Fibroblast of lung (primary cell): ENCODE data around the gene RAP1GAP2. TPM values are rescaled to one million over a fixed set of nuclear protein-coding genes. Genes with fewer than 3 reads are reported as not detected.

Experiments used
- DNase-seq, 2 donors: peaks; one replicate each; pipeline versions ENCODE4 v3.0.0 to v3.0.0-alpha.2; 2010; ENCODE audit warnings: low read depth in 2 of 2
- H2AFZ ChIP-seq: 2 replicates; pipeline ENCODE4 v1.5.1; 2012; ENCODE audit warnings: low read length, control low read depth, inconsistent platforms
- H3K27ac ChIP-seq: 2 replicates; pipeline ENCODE4 v1.5.1; 2011; ENCODE audit warnings: low read length, control low read depth; ENCODE audit not compliant: insufficient read depth
- H3K27me3 ChIP-seq: 2 replicates; pipeline ENCODE4 v1.5.1; 2011; ENCODE audit warnings: mild to moderate bottlenecking, low read length; ENCODE audit not compliant: control insufficient read depth, insufficient read depth
- H3K36me3 ChIP-seq: 2 replicates; pipeline ENCODE4 v1.5.1; 2011; ENCODE audit warnings: low read length; ENCODE audit not compliant: control insufficient read depth, insufficient read depth
- H3K4me1 ChIP-seq: 2 replicates; pipeline ENCODE4 v1.5.1; 2011; ENCODE audit warnings: low read length; ENCODE audit not compliant: control insufficient read depth, insufficient read depth; ENCODE audit errors: extremely low read depth
- H3K4me2 ChIP-seq: 2 replicates; pipeline ENCODE4 v1.5.1; 2011; ENCODE audit warnings: low read length, control low read depth; ENCODE audit not compliant: insufficient read depth; ENCODE audit errors: extremely low read depth
- H3K4me3 ChIP-seq, 4 experiments: fragments of 200-600 bp in 1 of 4; sonication (generic) in 1 of 4; replicated peaks in 1 of 4; 2 replicates each; pipeline ENCODE4 v1.5.1; 2011 to 2016; ENCODE audit warnings: low read length in 4 of 4, low read depth in 3 of 4, mild to moderate bottlenecking in 3 of 4, control low read depth in 2 of 4, inconsistent platforms in 1 of 4, mixed read lengths in 1 of 4; ENCODE audit not compliant: insufficient read depth in 1 of 4; ENCODE audit errors: control extremely low read depth in 1 of 4
- H3K79me2 ChIP-seq: 2 replicates; pipeline ENCODE4 v1.5.1; 2012; ENCODE audit warnings: mild to moderate bottlenecking, low read length, inconsistent platforms; ENCODE audit not compliant: control insufficient read depth, insufficient read depth
- H3K9ac ChIP-seq: 2 replicates; pipeline ENCODE4 v1.5.1; 2011; ENCODE audit warnings: mild to moderate bottlenecking, low read length, control low read depth; ENCODE audit not compliant: insufficient read depth
- H3K9me3 ChIP-seq: 2 replicates; pipeline ENCODE4 v1.5.1; 2012; ENCODE audit warnings: low read depth, low read length; ENCODE audit not compliant: control insufficient read depth, insufficient read depth
- H4K20me1 ChIP-seq: 2 replicates; pipeline ENCODE4 v1.5.1; 2011; ENCODE audit warnings: low read length; ENCODE audit not compliant: control insufficient read depth, insufficient read depth; ENCODE audit errors: extremely low read depth
- EZH2 ChIP-seq: IDR thresholded peaks from 2 replicates; pipeline ENCODE4 v1.5.1; 2012; ENCODE audit warnings: low read length, control low read depth, mild to moderate bottlenecking; ENCODE audit errors: missing control alignments
- polyA plus RNA-seq, 2 donors: library from polyadenylated mRNA; depleted of rRNA in 1 of 2; stranded (reverse) in 1 of 2; unstranded in 1 of 2; fragments of >200 nt; gene quantifications; 2 replicates each; pipeline ENCODE4 v1.2.1, GENCODE V29; 2011 to 2012; ENCODE audit warnings: missing spikeins in 1 of 2
- total RNA-seq: library from RNA; depleted of rRNA; stranded (reverse); fragments of >200 nt; gene quantifications from 2 replicates; pipeline ENCODE4 v1.2.1, GENCODE V29; 2014
- TF ChIP-seq, protein P1 (sequence below), 2 donors: IDR thresholded peaks in 1 of 2; conservative IDR thresholded peaks in 1 of 2; 1 replicate in 1 of 2; 2 replicates in 1 of 2; pipeline ENCODE4 v1.5.1; 2011 to 2012; ENCODE audit warnings: low read length in 2 of 2, control low read depth in 1 of 2, inconsistent platforms in 1 of 2, low read depth in 1 of 2, mild to moderate bottlenecking in 1 of 2

RAP1GAP2 gene
- total and polyA plus RNA-seq, 2 donors (not counting 1 experiment from before 2014, with no cell fraction given): 0.33 to 0.99 TPM

DNA sequence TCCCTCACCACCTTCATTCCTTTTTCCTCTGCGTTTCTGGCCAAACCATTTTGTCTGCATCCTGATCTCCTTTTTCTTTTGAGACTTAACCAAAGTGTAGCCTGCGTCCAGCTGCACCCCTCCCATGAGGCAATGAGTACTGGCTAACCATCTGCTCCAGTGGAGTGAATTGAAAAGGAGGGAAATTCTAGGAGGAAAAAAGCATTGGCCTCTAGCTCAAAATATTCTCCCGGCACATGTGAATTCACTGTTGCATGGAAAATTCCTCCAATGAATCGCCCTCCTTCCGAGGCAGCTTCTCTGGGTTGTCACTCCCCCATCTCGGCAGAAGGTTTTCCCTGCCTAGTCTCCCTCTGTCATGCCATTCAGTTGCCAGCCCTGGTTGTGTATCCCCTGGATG, 5.6 kb downstream of the RAP1GAP2 start:
- Histone ChIP-seq H3K27ac (no peak overlapping the region), H3K9ac (no peak overlapping the region), H3K27me3 (peaks cover 3% of the 10 kb centered on the region), H2AFZ (no peak overlapping the region), H3K9me3 (no peaks in the 10 kb centered on the region), H3K79me2 (no peaks in the 10 kb centered on the region), H3K4me1 (no peaks in the 10 kb centered on the region), H3K4me2 (no peak overlapping the region), H3K36me3 (no peaks in the 10 kb centered on the region), H3K4me3 (no peak overlapping the region), H4K20me1 (no peaks in the 10 kb centered on the region)
- TF ChIP-seq, protein P1, sequence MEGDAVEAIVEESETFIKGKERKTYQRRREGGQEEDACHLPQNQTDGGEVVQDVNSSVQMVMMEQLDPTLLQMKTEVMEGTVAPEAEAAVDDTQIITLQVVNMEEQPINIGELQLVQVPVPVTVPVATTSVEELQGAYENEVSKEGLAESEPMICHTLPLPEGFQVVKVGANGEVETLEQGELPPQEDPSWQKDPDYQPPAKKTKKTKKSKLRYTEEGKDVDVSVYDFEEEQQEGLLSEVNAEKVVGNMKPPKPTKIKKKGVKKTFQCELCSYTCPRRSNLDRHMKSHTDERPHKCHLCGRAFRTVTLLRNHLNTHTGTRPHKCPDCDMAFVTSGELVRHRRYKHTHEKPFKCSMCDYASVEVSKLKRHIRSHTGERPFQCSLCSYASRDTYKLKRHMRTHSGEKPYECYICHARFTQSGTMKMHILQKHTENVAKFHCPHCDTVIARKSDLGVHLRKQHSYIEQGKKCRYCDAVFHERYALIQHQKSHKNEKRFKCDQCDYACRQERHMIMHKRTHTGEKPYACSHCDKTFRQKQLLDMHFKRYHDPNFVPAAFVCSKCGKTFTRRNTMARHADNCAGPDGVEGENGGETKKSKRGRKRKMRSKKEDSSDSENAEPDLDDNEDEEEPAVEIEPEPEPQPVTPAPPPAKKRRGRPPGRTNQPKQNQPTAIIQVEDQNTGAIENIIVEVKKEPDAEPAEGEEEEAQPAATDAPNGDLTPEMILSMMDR (conservative IDR thresholded peaks at IDR 0.05 in 1 of 2, IDR thresholded peaks at IDR 0.05 in 1 of 2; ENCODE audit: low read depth in 1 of 2, low read length in 2 of 2): no peak
- no peak for TF ChIP-seq EZH2
- DNase-seq: no peak

DNA sequence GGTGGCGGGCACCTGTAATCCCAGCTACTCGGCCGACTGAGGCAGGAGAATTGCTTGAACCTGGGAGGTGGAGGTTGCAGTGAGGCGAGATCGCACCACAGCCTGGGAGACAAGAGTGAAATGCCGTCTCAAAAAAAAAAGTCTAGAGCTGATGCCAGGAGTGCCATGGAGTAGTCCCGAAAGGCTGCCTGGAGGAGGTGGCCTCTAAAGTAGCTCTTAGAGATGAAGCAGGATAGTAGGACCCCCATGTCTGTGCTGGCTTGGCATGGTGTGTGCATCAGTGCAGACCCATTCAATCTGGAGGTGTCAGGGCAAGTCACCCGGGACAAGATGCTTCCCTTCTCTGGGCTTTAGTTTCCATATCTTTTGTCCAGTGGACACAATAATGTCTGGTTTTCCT, 6.3 kb downstream of the RAP1GAP2 start:
- Histone ChIP-seq H3K4me1 (no peaks in the 10 kb centered on the region), H3K4me2 (no peak overlapping the region), H4K20me1 (no peaks in the 10 kb centered on the region), H3K27ac (no peak overlapping the region), H3K27me3 (peaks cover 2% of the 10 kb centered on the region), H2AFZ (no peak overlapping the region), H3K9ac (no peak overlapping the region), H3K36me3 (no peaks in the 10 kb centered on the region), H3K4me3 (no peak overlapping the region), H3K79me2 (no peaks in the 10 kb centered on the region), H3K9me3 (no peaks in the 10 kb centered on the region)
- no peak for DNase-seq
- TF ChIP-seq, protein P1 (conservative IDR thresholded peaks at IDR 0.05 in 1 of 2, IDR thresholded peaks at IDR 0.05 in 1 of 2; ENCODE audit: low read depth in 1 of 2, low read length in 2 of 2): no peak
- no peak for TF ChIP-seq EZH2

DNA sequence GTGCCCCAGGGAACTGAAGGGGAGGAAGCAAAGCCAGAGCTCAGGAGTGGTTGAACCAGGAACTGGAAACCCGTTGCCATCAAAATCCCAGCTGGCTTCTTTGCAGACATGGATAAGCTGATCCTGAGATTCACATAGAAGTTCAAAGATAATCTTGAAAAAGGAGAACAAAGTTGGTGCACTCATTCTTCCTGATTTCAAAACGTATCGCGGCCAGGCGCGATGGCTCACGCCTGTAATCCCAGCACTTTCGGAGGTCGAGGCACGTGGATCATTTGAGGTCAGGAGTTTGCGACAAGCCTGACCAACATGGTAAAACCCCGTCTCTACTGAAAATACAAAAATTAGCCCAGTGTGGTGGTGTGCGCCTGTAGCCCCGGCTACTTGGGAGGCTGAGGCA, 7.1 kb downstream of the RAP1GAP2 start:
- no peaks in the 10 kb centered on the region for H3K79me2 ChIP-seq
- no peaks in the 10 kb centered on the region for H3K36me3 ChIP-seq
- H3K4me2 ChIP-seq: no peak overlapping the region
- peaks cover 2% of the 10 kb centered on the region for H3K27me3 ChIP-seq
- no peak overlapping the region for H2AFZ ChIP-seq
- no peak overlapping the region for H3K9ac ChIP-seq
- no peaks in the 10 kb centered on the region for H3K9me3 ChIP-seq
- DNase-seq: no peak
- TF ChIP-seq EZH2: no peak
- TF ChIP-seq, protein P1 (conservative IDR thresholded peaks at IDR 0.05 in 1 of 2, IDR thresholded peaks at IDR 0.05 in 1 of 2; ENCODE audit: low read depth in 1 of 2, low read length in 2 of 2): no peak
- no peak overlapping the region for H3K27ac ChIP-seq
- H4K20me1 ChIP-seq: no peaks in the 10 kb centered on the region
- H3K4me3 ChIP-seq: no peak overlapping the region
- H3K4me1 ChIP-seq: no peaks in the 10 kb centered on the region
